ENCODE results near the gene PRKAR1B. TPM values are rescaled to one million over a fixed set of nuclear protein-coding genes. Genes with fewer than 3 reads are reported as not detected.
A peak's percentile ranks its signal among the peaks of the same experiment; 100 is the strongest.
"Not testable (repeated sequence)": the region's sequence is repeated elsewhere in the genome, so short reads cannot be mapped to it uniquely, and the experiment has no call there.

Gene PRKAR1B
- total RNA-seq, 1 donor from 2014 or later, result 39.5 TPM

DNA sequence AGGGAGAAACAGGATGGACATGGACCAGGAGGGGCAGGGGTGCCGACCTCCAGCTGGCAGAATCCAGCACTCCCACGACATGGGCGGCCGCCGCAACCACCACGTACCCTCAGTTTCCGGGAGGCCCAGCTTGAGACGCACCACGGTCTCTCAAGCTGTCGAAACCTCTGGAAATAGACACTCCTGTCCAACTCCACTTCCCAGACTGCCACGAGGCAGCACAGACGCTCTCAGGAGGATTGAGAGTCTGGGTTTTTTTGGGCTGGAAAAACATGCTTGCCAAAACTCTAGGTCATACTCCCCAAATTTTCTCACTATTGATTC lies 169.6 kb downstream of the PRKAR1B start:
- no peak for DNase-seq (ENCODE audit: low read depth in 2 of 2)

DNA sequence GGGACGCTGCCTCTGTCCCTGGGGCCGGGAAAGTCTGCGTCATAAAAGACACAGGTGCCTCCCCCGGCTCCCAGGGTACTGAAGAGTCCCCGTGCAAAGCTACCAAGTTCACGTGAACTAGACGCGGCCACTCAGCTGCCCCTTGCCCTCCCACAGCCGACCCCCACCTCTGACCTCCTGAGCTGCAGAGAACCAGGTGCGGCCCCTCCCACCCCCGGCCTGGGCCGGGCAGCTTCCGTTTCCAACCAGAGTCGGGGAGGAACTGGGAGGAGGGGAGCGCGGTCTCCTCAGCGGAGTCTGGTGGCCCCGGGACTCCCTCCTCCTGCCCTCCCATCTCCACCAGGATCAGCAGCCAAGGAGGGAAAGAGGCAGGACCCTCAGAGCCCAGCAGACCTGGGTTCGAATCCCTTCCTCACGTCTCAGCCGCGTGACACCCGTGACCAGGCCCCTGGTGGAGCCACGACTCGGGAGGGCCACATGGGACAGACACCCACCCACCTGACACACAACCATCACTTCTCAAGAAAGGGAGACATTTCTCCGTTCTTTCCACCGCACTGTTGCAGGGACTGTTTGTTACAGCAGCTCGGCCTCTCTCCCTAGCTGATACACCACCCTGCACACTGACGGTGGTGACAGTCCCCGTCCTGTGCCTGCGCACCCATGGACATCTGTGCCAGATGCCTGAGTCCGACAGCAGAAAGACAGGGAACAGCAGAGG lies 170.1 kb downstream of the PRKAR1B start:
- no peak for DNase-seq (ENCODE audit: low read depth in 2 of 2)

DNA sequence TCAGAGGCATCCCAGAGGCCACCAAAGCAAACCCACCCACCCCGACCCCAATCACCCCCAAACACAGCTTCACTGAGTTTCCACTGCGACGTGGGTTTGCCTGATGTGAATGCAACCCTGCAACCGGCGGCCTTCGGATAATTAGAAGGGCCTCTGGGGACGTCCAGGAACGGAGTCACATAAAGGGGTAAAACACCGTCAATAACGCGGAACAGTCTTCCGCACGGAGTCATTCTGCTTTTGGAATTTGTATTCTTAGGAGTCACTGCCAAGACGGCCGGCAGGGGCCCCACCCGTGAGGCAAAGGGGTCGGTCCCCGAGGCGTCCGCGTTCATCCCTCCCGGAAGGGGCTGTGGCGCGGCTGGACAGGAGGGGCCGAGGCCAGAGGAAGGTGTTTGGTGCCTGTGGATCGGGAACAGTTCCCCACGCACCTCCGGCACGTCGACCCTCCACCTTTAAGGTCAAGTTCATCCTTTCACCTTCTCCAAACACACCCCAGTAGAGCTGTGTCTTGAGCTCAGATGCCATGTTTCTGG lies 170.7 kb downstream of the PRKAR1B start:
- DNase-seq (ENCODE audit: low read depth in 2 of 2), result no peak

DNA sequence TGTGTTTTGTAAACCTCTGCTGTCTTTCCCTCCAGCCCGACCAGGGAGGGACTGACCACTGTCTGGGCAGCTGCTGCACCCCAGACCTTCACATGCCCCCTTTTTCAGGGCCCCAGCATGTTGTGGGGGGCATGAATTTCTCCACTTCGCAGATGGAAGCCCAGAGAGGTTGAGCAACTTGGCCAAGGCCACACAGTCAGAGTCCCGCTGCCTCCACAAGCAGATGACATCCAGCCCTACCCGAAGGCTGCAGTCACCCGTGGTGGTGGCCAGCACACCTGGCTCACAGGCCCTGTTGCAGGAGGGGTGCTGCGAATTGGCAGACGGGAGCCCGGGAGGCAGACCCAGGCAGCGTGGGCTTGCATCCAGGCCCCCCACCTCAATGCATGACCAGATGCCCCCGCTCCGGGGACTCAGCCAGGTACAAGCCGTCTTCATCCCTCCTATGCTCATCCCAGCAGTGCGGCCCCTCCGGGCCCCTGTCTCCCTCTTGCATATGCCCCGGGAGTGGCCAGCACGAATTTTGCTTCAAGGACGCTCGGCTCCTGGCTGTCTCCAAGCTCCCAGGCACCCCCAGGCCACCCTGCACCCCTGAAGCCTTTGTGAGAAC lies 171.4 kb downstream of the PRKAR1B start:
- no peak for DNase-seq (ENCODE audit: low read depth in 2 of 2)

DNA sequence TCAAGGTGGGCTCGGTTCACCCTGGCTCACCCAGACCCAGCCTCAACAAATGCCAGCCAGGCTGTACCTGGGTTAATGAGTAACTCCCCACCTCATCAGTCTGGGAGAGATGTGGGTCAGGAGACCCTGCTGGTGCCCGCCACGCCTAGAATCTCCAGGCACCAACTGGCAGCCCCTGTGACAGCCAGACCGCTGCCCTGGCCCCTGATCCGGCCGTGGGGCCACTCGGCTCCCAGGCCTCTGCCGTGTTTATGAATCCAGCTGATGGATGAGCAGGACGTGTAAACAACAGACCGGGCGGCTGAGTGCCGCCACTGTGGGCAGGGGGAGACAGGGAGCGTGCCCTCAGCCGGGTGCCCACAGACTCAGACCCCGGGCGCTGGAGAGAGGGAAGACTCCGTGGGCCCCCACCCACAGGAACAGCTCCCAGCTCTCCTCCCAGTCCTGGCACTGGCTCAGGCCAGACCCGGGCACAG lies 173.4 kb downstream of the PRKAR1B start:
- DNase-seq (ENCODE audit: low read depth in 2 of 2), result no peak

DNA sequence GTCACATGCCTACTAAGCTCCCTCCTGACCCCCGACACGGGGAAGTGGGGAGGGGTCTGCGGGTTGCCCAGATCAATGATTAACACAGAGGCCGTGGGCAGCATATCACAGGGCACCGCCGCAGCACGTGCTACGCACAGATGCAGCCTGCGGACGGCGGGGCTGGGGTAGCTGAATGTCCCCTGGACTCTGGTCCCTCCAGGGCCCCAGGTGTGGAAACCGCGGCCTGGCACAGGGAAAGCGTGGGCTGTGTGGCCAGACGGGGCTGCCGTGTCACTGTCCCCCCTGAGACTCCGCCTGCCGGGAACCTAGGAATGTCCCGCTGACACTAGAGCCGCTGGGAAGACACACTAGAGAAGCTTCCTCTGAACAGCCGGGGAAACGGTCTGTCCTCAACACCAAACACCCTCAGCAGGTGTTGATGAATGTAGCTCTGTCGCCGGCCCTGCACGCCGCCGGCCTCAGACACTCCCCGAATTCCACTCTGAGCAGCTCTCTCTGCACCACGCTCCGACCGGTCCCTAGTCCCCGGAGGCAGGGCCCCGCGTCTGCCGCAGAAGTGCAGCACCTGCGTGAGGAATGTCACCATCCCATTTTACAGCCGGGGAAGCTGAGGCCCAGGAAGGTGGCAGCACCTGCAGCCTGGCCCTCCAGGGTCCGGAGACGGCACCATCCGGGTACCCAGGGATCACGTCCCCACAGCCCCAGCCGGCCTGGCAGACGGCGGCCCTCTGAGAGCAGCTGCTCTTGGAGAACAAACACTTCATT lies 174.0 kb downstream of the PRKAR1B start:
- DNase-seq (ENCODE audit: low read depth in 2 of 2), result no peak

DNA sequence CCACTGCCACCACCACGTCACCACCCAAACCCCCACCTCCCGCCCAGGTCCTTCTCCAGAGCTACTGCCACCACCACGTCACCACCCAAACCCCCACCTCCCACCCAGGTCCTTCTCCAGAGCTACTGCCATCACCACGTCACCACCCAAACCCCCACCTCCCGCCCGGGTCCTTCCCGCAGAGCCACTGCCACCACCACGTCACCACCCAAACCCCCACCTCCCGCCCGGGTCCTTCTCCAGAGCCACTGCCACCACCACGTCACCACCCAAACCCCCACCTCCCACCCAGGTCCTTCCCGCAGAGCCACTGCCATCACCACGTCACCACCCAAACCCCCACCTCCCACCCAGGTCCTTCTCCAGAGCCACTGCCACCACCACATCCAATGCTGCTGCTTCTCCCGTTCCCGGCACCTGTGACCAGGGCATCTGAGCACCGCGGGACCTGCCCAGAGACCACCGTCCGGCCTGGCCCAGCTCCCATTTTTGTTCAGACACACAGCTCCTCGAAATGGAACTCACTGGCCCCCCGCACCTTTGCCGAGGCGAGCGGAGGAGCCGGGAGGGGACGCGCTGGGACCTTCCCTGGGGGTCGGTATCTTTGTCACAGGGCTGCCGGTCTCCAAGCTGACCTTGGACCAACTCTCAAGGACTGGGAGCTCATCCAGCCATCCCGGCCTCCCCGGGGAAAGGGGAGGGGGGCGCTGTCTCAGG lies 174.8 kb downstream of the PRKAR1B start:
- not testable (repeated sequence) for DNase-seq (ENCODE audit: low read depth in 2 of 2)

DNA sequence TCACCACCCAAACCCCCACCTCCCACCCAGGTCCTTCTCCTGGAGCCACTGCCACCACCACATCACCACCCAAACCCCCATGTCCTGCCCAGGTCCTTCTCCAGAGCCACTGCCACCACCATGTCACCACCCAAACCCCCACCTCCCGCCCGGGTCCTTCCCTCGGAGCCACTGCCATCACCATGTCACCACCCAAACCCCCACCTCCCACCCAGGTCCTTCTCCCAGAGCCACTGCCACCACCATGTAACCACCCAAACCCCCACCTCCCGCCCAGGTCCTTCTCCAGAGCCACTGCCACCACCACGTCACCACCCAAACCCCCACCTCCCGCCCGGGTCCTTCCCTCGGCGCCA lies 175.5 kb downstream of the PRKAR1B start:
- DNase-seq (ENCODE audit: low read depth in 2 of 2), result not testable (repeated sequence)

DNA sequence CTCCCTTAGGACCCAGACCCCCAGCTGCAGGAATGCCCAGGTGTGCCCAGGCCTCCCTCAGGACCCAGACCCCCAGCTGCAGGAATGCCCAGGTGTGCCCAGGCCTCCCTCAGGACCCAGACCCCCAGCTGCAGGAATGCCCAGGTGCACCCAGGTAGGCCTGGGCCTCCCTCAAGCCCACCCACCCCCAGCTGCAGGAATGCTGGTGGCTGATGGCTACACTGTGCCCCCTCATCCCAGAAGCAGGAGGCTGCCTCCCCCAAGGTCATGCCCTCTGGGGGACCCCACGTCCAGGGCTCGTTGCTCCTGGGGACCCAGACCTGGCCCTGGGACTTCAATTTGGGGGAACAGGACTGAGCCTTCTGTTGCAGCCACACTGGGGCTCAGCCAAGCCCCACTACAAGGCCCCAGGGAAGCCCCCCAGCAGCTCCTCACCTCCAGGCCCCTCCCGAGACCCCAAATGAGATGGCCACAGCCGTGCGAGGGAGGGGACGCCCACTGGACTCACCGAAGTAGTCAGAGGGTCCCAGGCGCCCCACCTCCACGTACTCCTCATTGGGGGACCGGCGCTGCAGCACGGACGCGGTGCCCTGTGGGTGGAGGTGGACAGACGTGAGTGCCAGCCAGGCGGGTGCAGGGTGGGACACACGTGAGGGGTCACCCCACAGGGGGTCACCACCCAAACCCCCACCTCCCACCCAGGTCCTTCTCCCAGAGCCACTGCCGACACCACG lies 176.0 kb downstream of the PRKAR1B start:
- DNase-seq (ENCODE audit: low read depth in 2 of 2), result no peak

DNA sequence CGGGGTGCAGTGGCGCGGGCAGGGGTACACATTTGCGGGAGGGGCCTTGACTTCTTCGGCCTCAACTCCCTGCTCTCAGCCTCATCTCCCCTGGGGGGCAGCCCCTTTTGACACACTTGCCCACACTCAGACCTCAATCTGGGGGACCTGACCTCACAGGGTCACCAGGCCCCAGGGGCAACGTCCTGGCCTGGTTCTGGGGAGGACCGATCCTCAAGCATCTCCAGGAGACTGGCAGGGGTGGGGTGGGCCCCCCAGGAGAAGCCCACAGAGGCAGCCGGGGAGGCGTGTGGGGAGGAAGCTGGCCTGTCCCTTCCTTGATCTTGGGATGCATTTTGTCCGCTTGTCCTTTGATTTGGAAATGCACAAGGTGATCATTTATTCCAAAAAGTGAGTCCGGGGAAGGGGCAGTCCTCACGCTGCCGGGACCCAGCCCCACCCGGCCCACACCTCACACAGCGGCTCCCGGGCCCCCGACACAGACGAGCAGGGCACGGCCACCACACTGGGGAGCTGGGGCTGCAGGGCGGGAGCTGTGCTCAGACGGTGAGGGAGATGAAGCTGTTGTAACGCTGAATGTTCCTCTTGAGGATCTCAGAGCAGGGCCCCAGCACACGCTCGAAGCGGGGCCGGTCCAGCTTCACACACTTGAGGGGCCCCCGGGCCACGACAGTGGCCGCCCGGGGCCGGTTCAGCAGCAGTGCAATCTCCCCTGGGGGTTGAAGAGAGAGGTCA lies 177.0 kb downstream of the PRKAR1B start:
- DNase-seq (ENCODE audit: low read depth in 2 of 2), result no peak

DNA sequence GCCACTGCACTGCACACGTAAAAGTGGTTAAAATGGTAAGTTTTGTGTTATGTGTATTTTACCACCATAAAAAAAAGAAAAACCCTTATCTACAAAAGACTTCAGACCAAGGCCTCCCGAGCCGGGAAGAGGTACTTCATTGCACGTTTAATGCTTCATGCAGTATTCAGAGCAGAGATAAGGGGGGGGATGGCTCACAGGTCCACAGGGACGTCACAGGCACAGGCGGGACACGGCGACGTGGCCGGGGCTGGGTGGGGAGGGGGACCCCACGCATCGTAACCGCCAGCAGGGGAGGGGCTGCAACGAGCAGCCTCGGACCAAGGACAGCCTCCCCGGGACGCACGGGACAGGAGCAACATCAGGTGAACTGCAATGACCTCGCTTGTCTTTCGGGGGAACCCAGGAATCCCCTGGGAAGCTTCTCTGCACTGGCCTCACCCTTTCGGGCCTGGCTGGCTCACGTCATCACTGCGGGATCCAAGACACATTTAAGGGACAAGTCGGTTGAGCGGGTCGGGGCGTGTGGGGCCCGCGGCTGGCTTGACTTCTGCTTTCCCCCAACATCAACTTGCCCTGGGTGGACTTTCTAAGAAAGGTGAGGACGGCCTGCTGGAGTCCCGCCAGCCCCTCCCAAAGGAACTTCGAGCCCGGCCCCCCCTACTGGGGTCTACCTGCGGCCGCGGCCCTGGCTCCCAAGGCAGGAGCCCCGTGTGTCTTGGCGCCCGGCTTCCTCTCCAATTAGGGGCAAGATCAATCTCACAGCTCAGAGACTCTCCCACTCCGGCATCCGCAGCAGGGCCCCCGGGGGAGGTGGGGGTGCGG lies 177.8 kb downstream of the PRKAR1B start:
- DNase-seq (ENCODE audit: low read depth in 2 of 2), result no peak

DNA sequence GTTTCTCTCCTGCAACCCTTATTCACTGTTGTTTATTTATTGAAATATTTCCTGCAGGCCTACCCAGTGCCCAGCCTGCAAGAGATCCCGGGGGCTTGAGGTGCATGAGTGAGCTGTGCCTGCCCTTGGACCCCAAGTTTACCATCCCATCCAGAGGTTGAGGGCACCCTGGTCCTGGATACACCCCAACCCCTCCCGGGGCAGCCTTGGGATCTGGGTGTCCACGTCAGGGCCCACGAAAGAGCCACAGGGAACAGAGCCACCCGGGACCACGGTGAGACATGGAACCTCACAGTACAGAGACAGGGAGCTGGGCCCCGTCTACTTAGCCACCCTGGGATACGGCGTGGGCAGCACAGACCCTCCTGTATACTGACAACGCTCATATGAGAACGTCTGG lies 178.7 kb downstream of the PRKAR1B start:
- no peak for DNase-seq (ENCODE audit: low read depth in 2 of 2)

DNA sequence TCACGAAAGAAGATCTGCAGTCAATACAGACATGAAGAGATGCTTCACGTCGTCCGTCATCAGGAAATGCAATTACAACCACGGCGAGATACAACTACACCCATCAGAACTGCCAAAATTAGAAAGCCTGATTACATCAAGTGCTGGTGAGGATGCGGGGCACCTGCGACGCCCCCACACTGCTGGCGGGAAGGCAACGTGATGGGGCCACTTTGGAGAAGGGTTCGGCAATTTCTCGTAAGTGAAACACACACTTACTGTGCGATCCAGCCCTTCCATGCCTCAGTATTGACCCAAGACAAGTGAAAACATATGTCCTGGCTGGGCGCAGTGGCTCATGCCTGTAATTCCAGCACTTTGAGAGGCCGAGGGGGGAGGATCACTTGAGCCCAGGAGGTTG lies 181.6 kb downstream of the PRKAR1B start:
- no peak for DNase-seq (ENCODE audit: low read depth in 2 of 2)

DNA sequence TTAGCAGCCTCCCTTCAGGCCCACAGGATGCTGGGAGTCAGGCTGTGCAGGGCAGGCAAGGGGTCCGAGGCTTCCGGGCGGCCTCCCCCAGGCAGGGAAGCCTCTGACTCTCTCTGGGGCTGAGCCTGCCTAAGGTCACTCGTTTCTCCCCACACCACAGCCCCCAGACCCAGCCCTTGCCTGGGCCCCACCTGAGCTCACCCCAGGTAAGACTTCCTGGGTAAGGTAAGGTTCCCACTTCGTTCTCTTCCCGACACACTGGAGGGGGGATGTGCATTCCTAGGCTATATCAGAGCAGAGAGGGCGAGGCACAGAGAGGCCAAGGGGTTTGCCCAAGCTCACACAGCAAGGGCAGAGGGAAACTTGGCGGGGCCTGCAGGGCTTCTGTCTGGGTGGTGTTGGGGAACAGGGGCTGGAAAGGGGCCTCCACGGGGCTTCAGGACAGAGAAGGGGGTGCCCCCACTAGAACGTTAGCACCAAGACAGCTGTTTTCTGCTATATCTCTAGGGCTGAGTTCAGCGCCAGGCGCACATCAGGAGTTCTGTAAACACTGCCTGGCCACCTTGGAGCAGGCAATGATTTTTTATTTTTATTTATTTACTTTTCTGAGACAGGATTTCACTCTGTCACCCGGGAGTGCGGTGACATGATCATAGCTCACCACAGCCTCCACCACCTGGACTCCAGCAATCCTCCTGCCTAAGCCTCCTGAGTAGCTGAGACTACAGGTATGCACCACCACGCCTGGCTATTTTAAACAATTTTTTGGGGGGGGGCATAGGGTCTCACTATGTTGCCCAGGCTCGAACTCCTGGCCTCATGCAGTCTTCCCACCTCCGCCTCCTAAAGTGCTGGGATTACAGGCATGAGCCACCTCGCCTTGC lies 182.5 kb downstream of the PRKAR1B start:
- DNase-seq (ENCODE audit: low read depth in 2 of 2), result no peak

DNA sequence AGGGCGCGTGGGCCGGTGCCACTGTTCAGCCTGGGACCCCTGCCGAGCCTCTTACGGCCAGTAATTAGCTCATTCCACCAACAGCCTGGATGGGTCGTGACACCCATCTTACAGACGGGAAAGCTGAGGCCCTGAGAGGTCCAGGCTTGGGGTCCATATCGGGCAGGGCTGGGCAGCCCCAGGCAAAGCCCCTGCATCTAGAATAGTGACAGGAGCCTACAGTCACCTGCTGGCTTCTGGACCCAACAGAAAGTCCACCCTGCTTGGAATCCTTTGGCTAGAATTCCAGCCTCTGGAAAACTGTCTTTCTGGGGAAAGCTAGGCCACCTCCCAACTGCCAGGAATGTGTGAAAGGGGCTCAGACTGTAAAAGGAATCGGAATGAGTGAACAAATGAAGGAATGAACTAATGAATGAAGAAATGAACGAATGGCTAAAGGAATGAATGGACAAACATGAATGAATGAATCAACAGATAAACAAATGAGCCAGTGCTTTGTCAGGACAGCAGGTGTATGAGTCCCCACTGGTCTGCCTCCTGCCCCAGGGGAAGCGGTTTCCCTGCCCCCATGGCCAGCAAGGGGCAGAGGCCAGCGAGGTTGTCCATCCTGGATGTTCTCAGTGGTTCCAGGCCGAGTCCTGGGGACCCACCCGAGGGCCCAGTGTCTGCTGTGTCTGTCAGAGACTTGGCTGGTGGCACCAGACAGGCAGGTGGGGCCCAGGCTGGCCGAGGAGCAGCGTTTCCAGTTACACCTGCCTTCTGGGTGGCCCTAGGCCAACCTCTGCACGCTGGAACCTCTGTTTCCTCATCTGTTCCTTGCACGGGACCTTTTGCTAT lies 183.4 kb downstream of the PRKAR1B start:
- DNase-seq (ENCODE audit: low read depth in 2 of 2), result no peak

DNA sequence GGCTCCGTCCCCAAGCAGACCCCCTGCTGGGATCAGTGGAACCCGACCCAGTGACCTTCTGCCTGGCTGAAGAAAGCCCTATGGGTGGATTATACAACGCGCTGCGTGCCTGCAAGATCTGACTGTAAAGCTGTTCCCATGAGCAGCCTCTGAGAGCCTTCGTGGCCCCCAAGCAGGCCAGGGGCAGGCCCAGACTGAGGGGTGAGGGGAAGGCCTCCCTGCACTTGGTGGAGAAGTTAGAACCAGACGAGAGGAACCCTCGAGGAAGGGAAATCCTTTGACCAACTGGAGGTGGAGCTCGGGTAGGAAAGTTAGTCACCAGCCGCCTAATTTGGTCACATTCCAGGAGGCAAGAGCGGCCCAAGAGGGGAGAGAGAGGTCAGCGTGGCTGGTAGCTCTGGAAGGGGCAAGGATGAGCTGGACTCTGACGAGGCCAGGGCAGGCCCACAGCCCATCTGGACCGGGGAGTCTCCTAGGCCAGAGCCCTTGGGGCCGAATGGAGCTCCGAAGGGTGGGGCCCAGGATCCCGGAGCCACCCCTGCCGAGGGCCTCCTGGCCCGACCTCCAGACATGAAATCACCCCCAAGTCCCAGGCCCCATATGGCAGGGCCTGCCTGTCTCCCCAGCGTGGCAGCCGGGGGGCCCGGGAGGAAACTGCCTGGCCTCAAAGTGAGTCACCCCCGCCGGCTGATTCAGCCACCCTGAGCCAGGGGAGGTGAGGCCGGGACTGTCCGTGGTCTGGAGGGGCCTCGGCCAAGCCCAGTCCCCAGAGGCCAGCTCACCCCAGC lies 184.2 kb downstream of the PRKAR1B start:
- DNase-seq (ENCODE audit: low read depth in 2 of 2), result peak in 1 of 2 donors; percentile 74

All from dermis microvascular lymphatic vessel endothelial cell (primary cell).